ENCODE data around the gene SLIT3.

The SLIT3 gene

DNA sequence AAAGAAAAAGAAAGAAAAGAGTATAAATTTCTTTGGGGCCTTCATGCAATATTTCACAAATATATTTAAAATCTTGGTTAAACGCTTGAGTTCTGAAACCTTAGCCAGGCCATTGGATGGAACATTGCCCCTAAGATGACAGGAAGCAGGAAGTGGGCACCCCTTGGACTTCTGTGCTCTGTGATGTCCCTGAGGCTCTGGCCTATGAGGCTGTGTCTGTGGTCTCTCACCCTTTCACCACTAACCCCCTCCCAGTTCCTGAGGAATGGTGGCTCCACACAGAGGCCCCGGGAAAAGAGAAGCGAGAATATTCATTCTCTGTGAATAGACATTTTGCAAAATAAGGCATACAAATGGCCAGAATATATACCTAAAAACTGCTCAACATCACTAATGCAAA lies 401.3 kb downstream of the SLIT3 start:
- H3K27ac ChIP-seq (ENCODE audit: extremely low read depth, low read depth, low read length) = 0 out of 2 replicates have a peak overlapping the region, but pooled peaks have one; percentile 40
- H3K9me3 ChIP-seq (ENCODE audit: control insufficient read depth, insufficient read depth, low read depth, low read length) = no peaks in the 10 kb centered on the region
- POLR2A ChIA-PET = no interaction called here
- peaks cover 12% of the 10 kb centered on the region for H3K4me1 ChIP-seq (ENCODE audit: control insufficient read depth, insufficient read depth, low read length)
- no peak overlapping the region for H3K4me3 ChIP-seq (ENCODE audit: low read depth, low read length)
- no peaks in the 10 kb centered on the region for H3K36me3 ChIP-seq (ENCODE audit: control insufficient read depth in 2 of 2, insufficient read depth in 1 of 2, low read length in 2 of 2)
- TF ChIP-seq ZNF133 (tag by site-specific recombination; IDR thresholded peaks at IDR 0.05) = no peak
- TF ChIP-seq TCF7L2 (IDR thresholded peaks at IDR 0.05; ENCODE audit: borderline replicate concordance, low read depth, low read length) = no peak
- no peak for TF ChIP-seq REPIN1 (tag by site-specific recombination; IDR thresholded peaks at IDR 0.05; ENCODE audit: low read depth)
- TF ChIP-seq ZNF580 (tag by site-specific recombination; IDR thresholded peaks at IDR 0.05) = no peak
- TF ChIP-seq ZSCAN30 (tag by site-specific recombination; IDR thresholded peaks at IDR 0.05) = no peak
- TF ChIP-seq TSHZ1 (tag by site-specific recombination; IDR thresholded peaks at IDR 0.05; ENCODE audit: borderline replicate concordance) = no peak
- TF ChIP-seq ZNF202 (tag by site-specific recombination; IDR thresholded peaks at IDR 0.05; ENCODE audit: borderline replicate concordance) = no peak
- TF ChIP-seq ZNF155 (tag by site-specific recombination; IDR thresholded peaks at IDR 0.05) = no peak
- TF ChIP-seq ZNF341 (tag by site-specific recombination; IDR thresholded peaks at IDR 0.05; ENCODE audit: low read depth) = no peak
- TF ChIP-seq ZNF223 (tag by site-specific recombination; IDR thresholded peaks at IDR 0.05) = no peak
- TF ChIP-seq ZNF112 (tag by site-specific recombination; IDR thresholded peaks at IDR 0.05) = no peak
- TF ChIP-seq ZBTB17 (tag by site-specific recombination; IDR thresholded peaks at IDR 0.05) = no peak
- no peak for TF ChIP-seq ZNF707 (tag by site-specific recombination; IDR thresholded peaks at IDR 0.05)
- TF ChIP-seq, protein P1, sequence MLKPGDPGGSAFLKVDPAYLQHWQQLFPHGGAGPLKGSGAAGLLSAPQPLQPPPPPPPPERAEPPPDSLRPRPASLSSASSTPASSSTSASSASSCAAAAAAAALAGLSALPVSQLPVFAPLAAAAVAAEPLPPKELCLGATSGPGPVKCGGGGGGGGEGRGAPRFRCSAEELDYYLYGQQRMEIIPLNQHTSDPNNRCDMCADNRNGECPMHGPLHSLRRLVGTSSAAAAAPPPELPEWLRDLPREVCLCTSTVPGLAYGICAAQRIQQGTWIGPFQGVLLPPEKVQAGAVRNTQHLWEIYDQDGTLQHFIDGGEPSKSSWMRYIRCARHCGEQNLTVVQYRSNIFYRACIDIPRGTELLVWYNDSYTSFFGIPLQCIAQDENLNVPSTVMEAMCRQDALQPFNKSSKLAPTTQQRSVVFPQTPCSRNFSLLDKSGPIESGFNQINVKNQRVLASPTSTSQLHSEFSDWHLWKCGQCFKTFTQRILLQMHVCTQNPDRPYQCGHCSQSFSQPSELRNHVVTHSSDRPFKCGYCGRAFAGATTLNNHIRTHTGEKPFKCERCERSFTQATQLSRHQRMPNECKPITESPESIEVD (tag by site-specific recombination; IDR thresholded peaks at IDR 0.05) = no peak
- TF ChIP-seq MYNN (tag by site-specific recombination; IDR thresholded peaks at IDR 0.05; ENCODE audit: borderline replicate concordance) = no peak
- TF ChIP-seq ZNF280D (tag by site-specific recombination; IDR thresholded peaks at IDR 0.05) = no peak
- no peak for TF ChIP-seq SP7 (tag by site-specific recombination; IDR thresholded peaks at IDR 0.05)
- no peak for TF ChIP-seq ZNF514 (tag by site-specific recombination; IDR thresholded peaks at IDR 0.05)
- no peak for TF ChIP-seq KLF10 (tag by site-specific recombination; IDR thresholded peaks at IDR 0.05)
- CTCF ChIA-PET = no interaction called here
